Erythroblast (primary cell): Measurements from ENCODE around the gene PIGO.

Source experiments
- GATA1 ChIP-seq: IDR thresholded peaks from 2 replicates; pipeline ENCODE4 v1.6.1; 2011; ENCODE audit warnings: low read depth, mild to moderate bottlenecking, control low read depth, low read length, moderate library complexity
- POLR2A ChIP-seq: IDR thresholded peaks from 2 replicates; pipeline ENCODE4 v1.6.1; 2011; ENCODE audit warnings: mild to moderate bottlenecking, low read length

DNA sequence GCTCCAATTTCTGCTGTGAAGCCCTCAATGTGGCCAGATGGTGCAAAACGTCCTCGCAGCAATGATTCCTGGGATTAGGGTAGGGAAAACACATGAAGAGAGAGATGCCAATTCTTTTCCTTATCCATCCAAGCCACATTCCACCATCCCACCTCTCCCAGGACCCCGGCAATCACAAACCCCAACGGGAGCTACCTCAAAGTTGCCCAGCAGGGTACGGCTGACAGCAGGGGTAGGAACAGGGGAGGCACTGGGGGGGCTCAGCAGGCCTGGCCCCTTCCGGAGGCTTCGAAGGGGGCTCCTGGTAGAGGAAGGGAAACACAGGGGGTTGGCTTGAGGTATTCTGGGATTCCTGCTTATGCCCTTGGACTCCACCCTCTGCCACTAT, 9.9 kb upstream of the PIGO start:
- TF ChIP-seq POLR2A (no peak), GATA1 (no peak)
